ENCODE measurements around the gene DCDC2C.
"Not testable (repeated sequence)": the region's sequence is repeated elsewhere in the genome, so short reads cannot be mapped to it uniquely, and the experiment has no call there.

Gene DCDC2C
- total RNA-seq: 0 to 0.04 reads per million in 2 experiments

GRCh38 chr2:3703236-3703756, at the start of gene DCDC2C:
DCDC2C (plus strand) TSS chr2:3703575; CDS start chr2:3703752, 177 bp downstream.
- DNase-seq (ENCODE audit: low read depth): no peak

GRCh38 chr2:3654011-3654410, 49.4 kb upstream of the DCDC2C start:
- DNase-seq (ENCODE audit: low read depth): no peak

- DNase-seq (ENCODE audit: low read depth): no peak
Observed at GRCh38 chr2:3654531-3655225, 48.7 kb upstream of the DCDC2C start.

GRCh38 chr2:3655871-3656761, 47.3 kb upstream of the DCDC2C start:
- DNase-seq (ENCODE audit: low read depth): no peak

- no peak for DNase-seq (ENCODE audit: low read depth)
Observed at GRCh38 chr2:3656762-3657721, 46.3 kb upstream of the DCDC2C start.

GRCh38 chr2:3657881-3658280, 45.5 kb upstream of the DCDC2C start, which contains the start of gene ALLC:
ALLC (plus strand) TSS chr2:3658200; CDS start chr2:3671158, 12,958 bp downstream.
- no peak for DNase-seq (ENCODE audit: low read depth)

- no peak for DNase-seq (ENCODE audit: low read depth)
Observed at GRCh38 chr2:3659447-3660432, 43.6 kb upstream of the DCDC2C start.

GRCh38 chr2:3660640-3661039, 42.7 kb upstream of the DCDC2C start:
- DNase-seq (ENCODE audit: low read depth): not testable (repeated sequence)

GRCh38 chr2:3661149-3661660, 42.2 kb upstream of the DCDC2C start:
- no peak for DNase-seq (ENCODE audit: low read depth)

GRCh38 chr2:3662239-3662638, 41.1 kb upstream of the DCDC2C start:
- no peak for DNase-seq (ENCODE audit: low read depth)

- DNase-seq (ENCODE audit: low read depth): no peak
Observed at GRCh38 chr2:3664118-3664517, 39.3 kb upstream of the DCDC2C start.

- no peak for DNase-seq (ENCODE audit: low read depth)
Observed at GRCh38 chr2:3664925-3665324, 38.5 kb upstream of the DCDC2C start.

- no peak for DNase-seq (ENCODE audit: low read depth)
Observed at GRCh38 chr2:3665886-3666612, 37.3 kb upstream of the DCDC2C start.

- DNase-seq (ENCODE audit: low read depth): no peak
Observed at GRCh38 chr2:3666613-3666975, 36.8 kb upstream of the DCDC2C start.

- no peak for DNase-seq (ENCODE audit: low read depth)
Observed at GRCh38 chr2:3667151-3667631, 36.2 kb upstream of the DCDC2C start.

- no peak for DNase-seq (ENCODE audit: low read depth)
Observed at GRCh38 chr2:3669656-3670055, 33.7 kb upstream of the DCDC2C start.

- DNase-seq (ENCODE audit: low read depth): no peak
Observed at GRCh38 chr2:3670376-3670775, 33.0 kb upstream of the DCDC2C start.

GRCh38 chr2:3670941-3671340, 32.4 kb upstream of the DCDC2C start:
- DNase-seq (ENCODE audit: low read depth): no peak

Measured in T follicular helper cell (primary cell).